GM19238 (cell line): ENCODE data around the gene LGALS14.

Experiments
- DNase-seq: peaks from one replicate; pipeline ENCODE4 v3.0.0; 2011; ENCODE audit warnings: low spot score; ENCODE audit not compliant: insufficient read length

Gene LGALS14

DNA sequence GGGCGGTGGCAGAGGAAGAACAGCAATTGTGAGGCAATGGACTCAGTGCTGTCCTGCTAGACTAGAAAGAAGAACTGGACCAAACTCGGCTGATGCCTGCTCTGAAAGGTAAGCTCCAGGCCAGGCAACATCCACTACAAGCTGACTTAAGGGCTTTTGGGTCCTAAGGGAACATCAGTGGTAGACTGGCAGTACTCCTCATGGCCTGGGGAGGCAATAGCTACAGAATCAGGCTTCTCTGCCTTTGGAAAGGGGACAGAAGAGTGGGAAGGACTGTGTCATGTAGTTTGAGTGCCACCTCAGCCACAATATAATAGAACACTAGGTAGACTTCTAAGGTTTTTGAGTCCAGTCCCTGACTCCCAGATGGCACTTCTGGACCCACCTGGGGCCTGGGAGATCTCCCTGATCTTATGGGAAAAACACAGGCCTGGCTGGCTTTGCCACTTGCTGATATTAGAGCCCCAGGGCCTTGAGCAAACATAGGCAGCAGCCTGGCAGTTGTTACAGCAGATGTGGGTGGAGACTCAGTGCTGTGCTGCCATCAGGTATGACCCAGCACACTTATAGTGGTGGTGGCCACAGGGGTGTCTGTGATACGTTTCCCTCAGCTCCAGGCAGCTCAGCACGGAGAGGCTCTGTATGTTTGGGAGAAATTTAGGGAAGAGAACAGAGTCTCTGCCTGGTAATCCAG lies 42.7 kb downstream of the LGALS14 start:
- DNase-seq: no peak

GRCh38 chr19:39749981-39750380 lies 45.7 kb downstream of the LGALS14 start:
- no peak for DNase-seq

GRCh38 chr19:39752390-39752789 lies 48.1 kb downstream of the LGALS14 start:
- no peak for DNase-seq

DNA sequence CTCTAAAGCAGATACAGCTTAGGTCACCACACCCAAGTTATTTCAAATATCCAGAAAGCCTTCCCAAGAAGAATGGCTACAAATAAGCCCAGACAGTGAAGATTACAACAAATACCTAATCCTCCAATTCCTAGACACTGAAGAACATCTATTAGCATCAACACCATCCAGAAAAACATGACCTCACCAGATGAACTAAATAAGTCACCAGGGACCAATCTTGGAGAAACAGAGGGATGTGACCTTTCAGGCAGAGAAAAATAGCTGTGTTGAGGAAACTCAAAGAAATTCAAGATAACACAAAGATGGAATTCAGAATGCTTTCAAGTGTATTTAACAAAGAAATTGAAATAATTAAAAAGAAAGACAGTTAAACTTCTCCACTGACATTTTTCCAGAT lies 48.5 kb downstream of the LGALS14 start:
- no peak for DNase-seq

GRCh38 chr19:39754544-39754943 lies 50.3 kb downstream of the LGALS14 start:
- no peak for DNase-seq

DNA sequence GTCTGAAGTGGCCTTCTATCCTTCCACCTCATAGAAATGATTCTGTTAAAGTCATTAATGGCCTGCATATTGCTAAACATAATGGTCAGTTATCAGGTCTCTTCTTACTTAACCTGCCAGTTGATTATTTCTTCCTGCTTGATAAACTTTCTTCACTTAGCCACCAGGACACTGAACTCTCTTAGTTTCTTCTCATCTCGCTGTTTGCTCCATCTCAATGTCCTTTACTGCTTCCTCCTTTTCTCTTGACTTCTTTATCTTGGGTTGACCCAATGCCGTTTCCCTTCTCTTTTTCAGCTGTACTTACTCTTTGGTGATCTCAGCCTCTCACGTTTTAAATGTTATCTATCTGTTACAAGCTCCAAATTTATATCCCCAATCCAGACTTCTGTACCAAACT lies 50.7 kb downstream of the LGALS14 start:
- no peak for DNase-seq
